K562 (cell line): ENCODE results near the gene MCM3. TPM values are rescaled to one million over a fixed set of nuclear protein-coding genes. Genes with fewer than 3 reads are reported as not detected.

ENCODE experiments used
- DEAF1 ChIP-seq: fragments of 450-650 bp; formaldehyde crosslinking; IDR thresholded peaks from 2 replicates; pipeline ENCODE4 v1.4.0; 2020; ENCODE audit warnings: mild to moderate bottlenecking, moderate library complexity
- EP300 ChIP-seq: IDR thresholded peaks from 2 replicates; pipeline ENCODE4 v1.6.1; 2012; ENCODE audit warnings: low read length, improper control_type of control experiment
- KLF16 ChIP-seq: IDR thresholded peaks from 2 replicates; pipeline ENCODE4 v1.6.1; 2016; ENCODE audit warnings: antibody characterized with exemption
- MLLT1 ChIP-seq, 2 experiments: fragments of 450-650 bp; IDR thresholded peaks; 2 replicates each; pipeline ENCODE4 v1.6.1; 2016
- VEZF1 ChIP-seq: fragments of 200-800 bp; sonication (Bioruptor generic); IDR thresholded peaks from 2 replicates; pipeline ENCODE4 v1.6.1; 2017; ENCODE audit warnings: missing genetic modification characterization, missing compliant biosample characterization
- ZNF592 ChIP-seq: fragments of 450-650 bp; IDR thresholded peaks from 2 replicates; pipeline ENCODE4 v1.6.1; 2017; ENCODE audit warnings: antibody characterized with exemption, mild to moderate bottlenecking
- ZNF639 ChIP-seq, 2 experiments: fragments of 200-800 bp in 1 of 2; sonication (Bioruptor generic) in 1 of 2; sonication (generic) in 1 of 2; formaldehyde crosslinking in 1 of 2; IDR thresholded peaks in 1 of 2; conservative IDR thresholded peaks in 1 of 2; 2 replicates each; pipeline versions ENCODE4 v1.5.0 to v1.6.1; 2016 to 2020; ENCODE audit warnings: missing compliant biosample characterization in 1 of 2, missing genetic modification characterization in 1 of 2, missing genetic modification reagents in 1 of 2
- polyA plus RNA-seq, 8 experiments: library from polyadenylated mRNA; depleted of rRNA in 4 of 8; stranded (reverse) in 5 of 8; unstranded in 3 of 8; fragments of >200 nt; fragmentation: Nextera tagmentation in 2 of 8; fragmentation: Illumina TruSeq in 1 of 8; extraction: Ambion mirVana in 2 of 8; extraction: Trizol in 1 of 8; gene quantifications; 2 replicates each; pipeline versions ENCODE4 v1.2.1 to v1.2.3, GENCODE V29; 2011 to 2014; ENCODE audit warnings: inconsistent platforms in 1 of 8, missing spikeins in 1 of 8
- total RNA-seq, 7 experiments: library from RNA; depleted of rRNA in 6 of 7; stranded (reverse); fragments of >200 nt in 6 of 7; fragmentation: Illumina TruSeq in 2 of 7; extraction: Trizol in 2 of 7; gene quantifications; 2 replicates each; pipeline versions ENCODE4 v1.2.1 to v1.2.3, GENCODE V29; 2011 to 2021; ENCODE audit warnings: low replicate concordance in 1 of 7

Gene MCM3
- total and polyA plus RNA-seq, 9 of the 15 experiments (the other 6 are each of a cell fraction or from before 2014, with no cell fraction given), result 76.1 to 270 (median 250) TPM

GRCh38 chr6:52286798-52287432, 2.4 kb upstream of the MCM3 start (continued):
- TF ChIP-seq MLLT1 (IDR thresholded peaks at IDR 0.05) (no peak), KLF16 (0 out of 2 replicates have a peak, but pooled peaks have one; percentile 51), DEAF1 (CRISPR knock-in tag) (peak; percentile 67), ZNF592 (peak; percentile 66; the same call in 1 of the 2 replicates), EP300 (peak; percentile 57; the same call in 1 of the 2 replicates), VEZF1 (CRISPR knock-in tag) (0 out of 2 replicates have a peak, but pooled peaks have one; percentile 11), ZNF639 (CRISPR knock-in tag; conservative IDR thresholded peaks at IDR 0.05 in 1 of 2, IDR thresholded peaks at IDR 0.05 in 1 of 2) (0 out of 4 replicates have a peak, but pooled peaks of 1 of the 2 experiments have one; percentile 65)
- TF ChIP-seq, all 486 proteins: peak for 68
